Activated CD4-positive, alpha-beta T cell treated with anti-CD3 and anti-CD28 coated beads for 48 hours (primary cell): ENCODE results near the gene DNAH6.
"Not testable (repeated sequence)": the region's sequence is repeated elsewhere in the genome, so short reads cannot be mapped to it uniquely, and the experiment has no call there.

ENCODE experiments used
- DNase-seq: peaks from one replicate; pipeline ENCODE4 v3.0.0-alpha.2; 2020

DNAH6 gene

DNA sequence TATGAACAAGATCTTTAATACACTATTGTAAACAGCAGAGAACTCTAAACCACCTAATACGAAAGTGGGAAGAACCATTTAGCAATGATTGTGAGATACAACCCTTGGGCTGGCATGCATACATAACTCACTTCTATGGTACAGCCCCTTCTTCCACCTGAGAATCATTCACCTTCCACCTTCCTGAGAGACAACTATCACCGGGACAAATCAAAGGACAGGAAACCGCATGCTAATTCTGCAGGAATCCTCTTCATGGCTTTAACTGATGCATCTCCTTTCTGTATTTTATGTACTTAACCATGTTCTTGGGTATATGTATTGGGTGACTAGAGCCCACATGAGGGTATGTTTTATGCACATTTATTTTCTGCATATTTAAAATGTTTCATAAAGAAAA, 241.3 kb downstream of the DNAH6 start:
- DNase-seq: no peak

- DNase-seq: no peak
Measured at GRCh38 chr2:84766791-84767190, 250.5 kb downstream of the DNAH6 start.

GRCh38 chr2:84768840-84769239, 252.5 kb downstream of the DNAH6 start:
- DNase-seq: no peak

DNA sequence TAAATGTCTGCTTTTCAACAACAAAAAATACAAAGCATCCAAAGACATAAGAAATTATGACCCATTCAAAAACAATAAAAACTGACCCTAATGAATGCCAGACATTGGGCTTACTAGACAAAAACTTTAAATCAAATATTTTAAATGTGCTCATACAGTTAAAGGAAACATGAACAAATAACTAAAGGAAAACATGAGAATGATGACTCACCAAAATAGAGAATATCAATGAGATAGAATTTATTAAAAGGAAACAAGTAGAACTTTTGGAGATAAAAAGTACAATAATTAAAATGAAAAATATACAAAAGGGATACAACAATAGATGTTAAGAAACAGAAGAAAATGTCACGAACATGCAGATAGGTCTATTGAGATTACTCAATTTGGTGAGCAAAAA, 254.0 kb downstream of the DNAH6 start:
- no peak for DNase-seq

- DNase-seq: no peak
Measured at GRCh38 chr2:84771251-84771650, 255.0 kb downstream of the DNAH6 start.

DNA sequence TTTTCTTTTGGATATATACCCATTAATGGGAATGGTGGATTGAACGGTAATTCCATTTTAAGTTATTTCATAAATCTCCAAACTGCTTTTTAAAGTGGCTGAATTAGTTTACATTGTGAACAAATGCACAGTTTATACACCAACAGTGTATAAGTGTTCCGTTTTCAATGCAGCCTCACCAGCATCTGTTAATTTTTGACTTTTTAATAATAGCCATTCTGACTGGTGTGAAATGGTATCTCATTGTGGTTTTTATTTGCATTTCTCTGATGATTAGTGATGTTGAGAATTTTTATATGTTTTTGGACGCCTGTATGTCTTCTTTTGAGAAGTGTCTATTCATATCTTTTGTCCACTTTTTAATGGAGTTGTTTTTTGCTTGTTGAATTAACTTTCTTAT, 257.3 kb downstream of the DNAH6 start:
- not testable (repeated sequence) for DNase-seq

DNA sequence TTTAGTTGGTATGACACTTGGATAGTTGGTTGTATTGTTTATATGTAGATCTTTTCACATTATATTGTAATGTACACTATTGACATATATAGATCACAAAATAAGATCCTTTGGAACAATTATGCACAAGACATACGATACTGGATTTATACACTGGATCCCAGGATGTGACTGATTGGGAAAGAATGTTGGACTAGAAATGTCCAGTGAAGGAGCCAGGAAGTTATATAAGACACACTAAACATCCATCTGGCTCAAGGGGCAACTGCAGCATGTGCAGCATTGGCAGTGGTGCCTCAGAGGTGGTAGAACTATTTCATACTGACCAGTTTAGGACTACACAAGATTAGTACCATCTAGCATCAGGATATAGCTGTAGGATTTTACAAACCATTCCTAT, 259.7 kb downstream of the DNAH6 start:
- no peak for DNase-seq

DNA sequence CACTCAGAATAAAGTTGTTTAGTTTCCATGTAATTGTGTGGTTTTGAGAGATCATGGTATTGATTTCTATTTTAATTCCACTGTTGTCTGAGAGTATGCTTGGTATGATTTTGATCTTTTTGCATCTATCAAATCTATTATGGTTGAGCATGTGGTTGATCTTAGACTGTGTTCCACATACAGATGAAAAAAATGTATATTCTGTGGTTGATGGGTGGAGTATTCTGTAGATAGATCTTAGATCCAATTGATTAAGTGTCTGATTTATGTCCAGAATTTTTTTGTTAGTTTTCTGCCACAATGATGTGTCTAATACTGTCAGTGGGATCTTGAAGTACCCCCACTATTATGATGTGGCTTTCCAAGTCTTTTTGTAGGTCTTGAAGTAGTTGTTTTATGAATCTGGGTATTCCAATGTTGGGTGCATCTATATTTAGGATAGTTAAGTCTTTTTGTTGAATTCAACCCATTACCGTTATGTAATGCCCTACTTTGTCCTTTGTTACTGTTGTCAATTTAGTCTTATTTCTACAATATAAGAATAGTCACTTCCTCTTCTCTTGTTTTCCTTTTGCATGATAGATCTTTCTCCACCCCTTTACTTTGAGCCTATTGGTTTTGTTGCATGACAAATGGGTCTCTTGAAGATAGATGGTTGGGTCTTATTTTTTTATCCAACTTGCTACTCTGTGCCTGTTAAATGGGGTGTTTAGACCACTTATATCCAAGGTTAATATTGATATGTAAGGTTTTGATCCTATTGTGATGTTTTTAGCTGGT, 262.8 kb downstream of the DNAH6 start:
- DNase-seq: no peak

DNA sequence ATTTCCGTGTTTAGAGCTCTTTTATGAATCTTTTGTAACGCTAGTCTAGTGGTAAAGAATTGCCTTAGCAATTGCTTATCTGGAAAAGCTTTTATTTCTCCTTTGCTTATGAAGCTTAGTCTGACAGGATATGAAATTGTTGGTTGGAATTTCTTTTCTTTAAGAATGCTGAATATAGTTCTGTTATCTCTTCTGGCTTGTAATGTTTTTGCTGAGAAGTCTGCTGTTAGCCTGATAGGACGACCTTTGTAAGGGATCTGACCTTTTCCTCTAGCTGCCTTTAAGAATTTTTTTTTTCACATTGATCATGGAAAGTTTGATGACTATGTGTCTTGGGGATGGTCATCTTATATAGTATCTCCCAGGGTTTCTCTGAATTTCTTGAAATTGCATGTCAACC, 263.5 kb downstream of the DNAH6 start:
- no peak for DNase-seq

GRCh38 chr2:84781942-84782716, 265.8 kb downstream of the DNAH6 start:
- peak; percentile 69 for DNase-seq

GRCh38 chr2:84782717-84783442, 266.6 kb downstream of the DNAH6 start:
- DNase-seq: peak; percentile 28

DNA sequence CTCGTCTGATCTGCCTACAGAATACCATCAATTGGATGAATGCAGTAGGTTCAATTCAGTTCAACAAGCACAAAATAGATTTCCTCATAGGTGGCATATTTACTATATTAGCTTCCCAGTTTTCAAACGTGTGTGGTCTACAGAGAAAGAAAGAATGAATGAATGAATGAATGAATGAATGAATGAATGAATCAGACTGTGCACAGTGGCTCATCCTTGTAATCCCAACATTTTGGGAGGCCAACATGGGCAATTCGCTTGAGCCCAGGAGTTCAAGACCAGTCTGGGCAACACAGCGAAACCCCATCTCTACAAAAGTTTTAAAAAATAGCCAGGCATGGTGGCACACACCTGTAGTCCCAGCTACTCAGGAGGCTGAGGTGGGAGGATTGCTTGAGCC, 269.7 kb downstream of the DNAH6 start:
- no peak for DNase-seq

- DNase-seq: no peak
Measured at GRCh38 chr2:84786601-84787000, 270.3 kb downstream of the DNAH6 start.

- DNase-seq: no peak
Measured at GRCh38 chr2:84788027-84788426, 271.7 kb downstream of the DNAH6 start.

DNA sequence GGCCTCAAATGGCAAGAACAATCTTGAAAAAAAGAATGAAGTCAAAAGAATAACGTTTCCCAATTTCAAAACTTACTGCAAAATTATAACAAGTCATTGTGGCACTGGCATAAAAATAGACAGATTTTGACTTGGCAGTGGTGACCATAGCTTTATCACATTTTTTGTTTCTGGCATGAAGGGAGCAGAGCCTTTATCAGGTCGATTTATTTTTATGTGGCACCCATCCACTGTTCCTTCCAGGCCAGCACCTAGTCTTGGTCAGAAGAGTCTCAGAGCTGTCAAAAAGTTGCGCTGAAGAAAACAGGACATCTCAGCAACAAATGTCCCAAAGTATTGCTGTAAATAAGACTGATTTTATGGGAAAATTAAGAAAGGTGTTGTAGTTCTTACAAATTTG, 272.2 kb downstream of the DNAH6 start:
- DNase-seq: no peak

GRCh38 chr2:84792856-84793522, 276.7 kb downstream of the DNAH6 start:
- no peak for DNase-seq

DNA sequence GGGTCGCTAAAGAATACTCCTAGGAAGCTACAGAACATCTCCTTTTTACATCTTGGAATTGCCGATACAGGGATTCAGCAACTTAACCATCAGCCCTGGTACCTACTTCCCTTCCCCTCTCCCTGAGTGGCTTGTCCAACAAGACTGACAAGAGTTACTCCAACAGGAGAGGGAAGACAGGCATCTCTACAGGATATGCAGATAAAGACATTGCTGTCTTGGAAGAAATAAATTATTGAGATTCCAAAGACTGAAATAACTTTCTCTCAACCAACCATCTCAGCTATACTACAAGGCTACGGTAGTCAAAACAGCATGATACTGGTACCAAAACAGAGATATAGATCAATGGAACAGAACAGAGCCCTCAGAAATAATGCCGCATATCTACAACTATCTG, 277.3 kb downstream of the DNAH6 start:
- no peak for DNase-seq

DNA sequence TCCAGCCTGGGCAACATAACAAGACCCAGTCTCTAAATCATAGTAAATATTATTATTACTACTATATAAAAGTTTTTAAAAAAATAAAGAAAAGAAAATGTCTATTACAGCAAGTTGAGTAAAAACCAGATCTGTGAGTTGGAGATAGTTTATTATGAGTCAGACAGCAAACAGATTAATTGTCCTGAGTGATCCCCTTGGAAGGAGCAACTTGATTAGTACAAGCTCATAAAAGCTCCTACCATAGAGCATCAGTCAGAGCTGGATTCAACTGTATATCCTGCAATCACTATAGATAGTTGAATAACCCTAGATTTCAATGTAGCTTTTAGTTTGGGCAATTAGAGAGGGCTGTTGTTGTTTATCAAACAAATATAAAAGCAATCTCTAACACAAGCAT, 280.5 kb downstream of the DNAH6 start:
- DNase-seq: no peak

GRCh38 chr2:84797271-84797670, 281.0 kb downstream of the DNAH6 start:
- DNase-seq: no peak

GRCh38 chr2:84799772-84800171, 283.5 kb downstream of the DNAH6 start:
- no peak for DNase-seq

DNA sequence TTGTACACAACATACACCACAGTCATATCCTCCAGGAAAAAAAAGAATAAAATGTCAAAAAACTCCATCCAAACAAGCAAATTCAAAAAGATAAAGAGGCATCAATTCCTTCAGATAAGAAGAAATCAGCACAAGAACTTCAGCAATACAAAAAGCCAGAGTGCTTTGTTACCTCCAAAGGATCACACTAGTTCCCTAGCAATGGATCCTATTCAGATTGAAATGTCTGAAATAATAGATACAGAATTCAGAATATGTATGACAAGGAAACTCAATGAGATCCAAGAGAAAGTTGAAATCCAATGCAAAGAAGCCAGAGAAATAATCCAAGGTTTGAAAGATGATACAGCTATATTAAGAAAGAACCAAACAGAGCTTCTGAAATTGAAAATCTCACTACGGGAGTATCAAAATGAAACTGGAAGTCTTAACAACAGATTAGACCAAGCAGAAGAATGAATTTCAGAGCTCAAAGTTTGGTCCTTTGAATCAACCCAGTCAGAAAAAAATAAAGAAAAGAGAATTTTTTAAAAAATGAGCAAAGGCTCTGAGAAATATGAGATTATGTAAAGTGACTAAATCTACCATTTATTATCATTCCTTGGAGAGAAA, 284.0 kb downstream of the DNAH6 start:
- DNase-seq: no peak

DNA sequence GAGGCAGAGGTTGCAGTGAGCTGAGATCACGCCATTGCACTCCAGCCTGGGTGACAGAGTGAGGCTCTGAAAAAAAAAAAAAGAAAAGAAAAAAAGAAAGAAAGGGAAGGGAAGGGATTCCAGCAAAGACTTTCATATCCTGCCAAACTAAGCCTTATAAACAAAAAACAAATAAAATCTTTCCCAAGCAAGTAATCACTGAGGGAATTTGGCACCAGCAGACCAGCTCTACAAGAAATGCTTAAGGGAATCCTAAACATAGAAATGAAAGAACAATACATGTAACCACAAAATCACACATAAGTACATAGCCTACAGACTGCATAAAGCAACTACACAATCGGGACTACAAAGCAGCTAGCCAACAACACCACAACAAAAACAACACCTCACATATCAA, 285.5 kb downstream of the DNAH6 start:
- DNase-seq: no peak
